Measurements from ENCODE around the gene DUSP14.
"Not testable (repeated sequence)": the region's sequence is repeated elsewhere in the genome, so short reads cannot be mapped to it uniquely, and the experiment has no call there.

Gene DUSP14

DNA sequence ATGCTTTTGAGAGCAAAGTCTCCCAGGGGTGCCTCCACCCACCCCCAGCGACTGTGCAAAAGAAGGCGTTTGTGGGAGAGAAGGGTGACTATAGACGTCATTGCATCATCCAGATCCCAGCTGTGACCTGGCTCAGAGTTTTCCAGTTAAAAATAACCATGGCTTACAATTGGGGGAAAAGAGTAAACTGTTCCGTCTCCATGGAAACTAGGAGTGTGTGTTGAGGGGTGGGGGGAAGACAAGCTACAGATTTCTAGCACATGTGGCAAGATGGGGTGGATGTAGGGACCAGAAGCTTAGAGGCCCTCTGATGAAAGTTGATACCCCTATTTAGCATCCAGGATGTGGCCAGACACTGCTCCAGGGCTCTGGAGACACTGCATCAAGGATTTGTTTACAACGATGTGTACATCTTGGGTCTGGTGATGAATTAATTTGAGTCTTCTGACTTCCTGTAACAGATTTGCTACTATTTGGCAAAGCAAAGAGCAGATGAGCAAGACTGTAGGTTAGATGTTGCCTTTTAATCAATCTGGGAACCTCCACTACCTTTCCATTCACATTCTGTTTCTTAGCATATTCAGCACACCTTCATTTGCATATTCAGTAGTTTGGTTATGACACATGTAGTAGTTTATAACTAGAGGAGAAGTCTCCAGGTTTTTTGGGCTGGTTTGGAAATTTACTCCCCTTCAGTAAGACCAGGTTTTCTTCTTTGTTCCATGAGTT, 6.2 kb upstream of the DUSP14 start:
- FAIRE-seq (no peak), DNase-seq (ENCODE audit: insufficient read length, low spot score) (no peak)

- FAIRE-seq (no peak), DNase-seq (ENCODE audit: insufficient read length, low spot score) (no peak)
Measured at GRCh38 chr17:37485938-37486570, 3.6 kb upstream of the DUSP14 start.

GRCh38 chr17:37488009-37488604, 1.6 kb upstream of the DUSP14 start:
- FAIRE-seq (no peak), DNase-seq (ENCODE audit: insufficient read length, low spot score) (no peak)

- FAIRE-seq (no peak), DNase-seq (ENCODE audit: insufficient read length, low spot score) (no peak)
Measured at GRCh38 chr17:37488607-37489196, 989 bp upstream of the DUSP14 start.

- FAIRE-seq: no peak
- peak; percentile 45 for DNase-seq (ENCODE audit: insufficient read length, low spot score)
Measured at GRCh38 chr17:37490022-37490587, 414 bp downstream of the DUSP14 start.

DNA sequence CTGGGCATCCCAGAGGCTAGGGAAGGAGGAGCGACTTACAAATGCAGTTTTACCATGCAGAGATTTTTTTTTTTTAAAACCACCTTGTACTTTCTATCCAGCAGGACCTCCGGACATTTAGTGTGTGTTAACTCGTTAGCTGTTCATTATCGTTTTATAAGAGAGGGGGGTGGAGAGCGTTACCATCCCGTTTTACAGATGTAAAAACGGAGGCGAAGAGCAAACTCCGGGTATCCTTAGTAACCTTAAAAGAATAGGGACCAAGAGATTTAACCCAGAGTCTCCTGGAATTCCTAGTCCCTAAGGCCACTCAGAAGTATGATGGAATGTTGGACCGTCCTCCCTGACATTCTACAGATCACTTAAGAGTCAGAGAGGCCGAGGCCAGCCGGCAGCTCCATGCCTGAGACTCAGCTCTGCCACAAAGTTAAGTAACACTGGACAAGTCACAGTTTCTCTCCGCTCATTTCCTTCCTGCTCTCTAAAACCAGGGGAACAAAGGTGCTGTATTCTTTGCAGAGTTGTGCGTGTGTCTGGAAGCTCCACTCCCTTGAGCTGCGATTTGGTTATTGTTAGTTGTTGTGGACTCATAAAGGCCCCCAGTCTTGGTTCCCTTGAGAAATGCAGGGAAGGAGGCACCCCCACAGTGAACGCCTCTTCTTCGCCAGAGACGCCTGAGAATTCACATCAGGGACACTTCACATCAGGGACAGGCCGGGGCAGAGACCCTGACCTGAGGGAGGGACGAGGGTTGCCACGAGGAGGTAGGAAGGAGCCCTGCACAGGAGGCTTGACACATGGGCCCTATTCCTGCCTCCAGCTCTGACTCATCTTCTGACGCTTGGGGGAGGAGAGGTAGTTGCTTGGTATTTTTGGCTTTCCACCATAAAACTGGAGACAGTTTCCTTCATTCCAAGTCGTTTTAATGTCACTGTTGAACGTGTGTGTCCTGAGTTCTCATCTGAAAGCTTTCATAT, 1.2 kb downstream of the DUSP14 start:
- peak; percentile 36 for DNase-seq (ENCODE audit: insufficient read length, low spot score)
- no peak for FAIRE-seq

- no peak for DNase-seq (ENCODE audit: insufficient read length, low spot score)
Measured at GRCh38 chr17:37492167-37492566, 2.5 kb downstream of the DUSP14 start.

GRCh38 chr17:37493249-37494027, 3.7 kb downstream of the DUSP14 start:
- FAIRE-seq (no peak), DNase-seq (ENCODE audit: insufficient read length, low spot score) (no peak)

More at GRCh38 chr17:37492167-37492566, 2.5 kb downstream of the DUSP14 start:
- FAIRE-seq: no peak

GRCh38 chr17:37494401-37494831, 4.7 kb downstream of the DUSP14 start:
- no peak for FAIRE-seq
- no peak for DNase-seq (ENCODE audit: insufficient read length, low spot score)

DNA sequence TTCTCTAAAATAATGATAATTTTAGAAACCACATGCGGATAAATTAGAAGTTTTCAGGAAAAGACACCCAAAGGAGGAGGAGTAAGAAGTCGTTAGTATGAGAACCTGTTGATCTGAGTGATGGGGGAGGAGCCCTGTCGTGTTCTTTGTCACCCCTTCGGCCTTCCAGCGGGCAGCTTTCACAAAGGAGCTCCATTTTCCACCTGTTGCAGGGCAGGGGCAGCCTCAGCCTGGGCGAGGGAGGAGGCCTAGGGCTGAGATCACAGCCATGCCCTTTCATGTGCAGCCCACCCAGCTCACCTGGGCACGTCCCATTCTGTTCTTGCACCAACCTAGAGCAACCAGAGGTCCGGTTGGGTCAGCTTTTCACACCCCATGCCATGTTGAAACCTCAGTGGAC, 5.3 kb downstream of the DUSP14 start:
- FAIRE-seq: no peak
- DNase-seq (ENCODE audit: insufficient read length, low spot score): no peak

GRCh38 chr17:37500378-37500777, 10.7 kb downstream of the DUSP14 start:
- FAIRE-seq: no peak
- no peak for DNase-seq (ENCODE audit: insufficient read length, low spot score)

DNA sequence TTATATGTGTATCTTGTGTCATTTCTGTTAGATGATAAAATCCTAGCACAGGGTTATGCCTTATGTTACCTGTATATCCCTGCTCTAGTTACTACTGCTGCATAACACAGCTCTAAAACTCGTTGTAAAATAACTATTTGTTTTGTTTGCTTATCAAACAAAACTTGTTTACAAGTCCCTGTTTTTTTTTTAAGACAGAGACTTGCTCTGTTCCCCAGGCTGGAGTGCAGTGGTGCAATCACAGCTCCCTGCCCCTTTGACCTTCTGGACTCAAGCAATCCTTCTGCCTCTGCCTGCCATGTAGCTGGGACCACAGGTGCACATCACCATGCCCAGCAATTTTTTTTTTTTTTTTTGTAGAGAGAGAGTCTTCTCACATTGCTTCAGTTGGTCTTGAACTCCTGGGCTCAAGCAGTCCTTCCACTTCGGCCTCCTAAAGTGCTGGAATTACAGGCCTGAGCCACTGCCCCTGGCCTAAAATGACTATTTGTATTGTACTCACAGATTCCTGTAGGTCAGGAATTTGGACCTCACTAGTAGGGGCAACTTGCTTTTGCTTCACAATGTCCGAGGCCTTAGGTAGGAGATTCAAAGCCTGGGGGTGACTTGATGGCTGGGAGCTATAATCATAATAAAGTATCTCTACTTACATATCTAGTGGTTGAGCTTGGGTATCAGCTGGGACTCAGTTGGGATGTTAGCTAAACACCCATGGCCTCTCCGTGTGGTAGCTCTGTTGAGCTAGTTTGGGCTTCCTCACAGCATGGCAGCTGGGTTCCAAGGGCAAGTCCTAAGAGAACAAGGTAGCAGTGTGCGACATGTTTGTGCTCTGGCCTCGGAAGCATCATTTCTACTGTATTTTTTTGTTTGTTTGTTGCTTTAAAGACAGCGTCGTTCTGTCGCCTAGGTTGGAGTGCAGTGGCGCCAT, 12.6 kb downstream of the DUSP14 start:
- FAIRE-seq: no peak

GRCh38 chr17:37503148-37503547, 13.5 kb downstream of the DUSP14 start:
- no peak for FAIRE-seq

More for the DNA sequence above, 12.6 kb downstream of the DUSP14 start:
- no peak for DNase-seq (ENCODE audit: insufficient read length, low spot score)

DNA sequence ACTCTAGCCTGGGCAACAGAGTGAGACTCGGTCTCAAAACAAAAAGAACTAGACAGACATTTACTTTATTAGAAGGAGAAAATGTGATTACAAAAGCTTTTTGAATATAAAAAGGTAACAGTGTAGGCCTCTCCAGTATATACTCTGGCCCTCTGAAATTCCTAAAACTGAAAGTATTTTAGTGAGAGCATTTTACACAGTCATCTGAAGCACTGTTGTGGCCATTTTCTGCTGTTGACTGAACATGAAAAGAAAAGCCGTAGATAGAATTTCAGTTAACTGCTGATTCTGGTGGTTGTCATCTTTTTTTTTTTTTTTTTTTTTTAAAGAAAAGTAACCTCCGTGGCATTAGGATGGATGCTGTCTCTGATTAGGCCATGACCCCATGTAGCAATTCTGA, 15.6 kb downstream of the DUSP14 start:
- FAIRE-seq (no peak), DNase-seq (ENCODE audit: insufficient read length, low spot score) (no peak)

More at GRCh38 chr17:37503148-37503547, 13.5 kb downstream of the DUSP14 start:
- no peak for DNase-seq (ENCODE audit: insufficient read length, low spot score)

GRCh38 chr17:37506678-37507077, 17.0 kb downstream of the DUSP14 start:
- no peak for FAIRE-seq
- DNase-seq (ENCODE audit: insufficient read length, low spot score): peak; percentile 29

DNA sequence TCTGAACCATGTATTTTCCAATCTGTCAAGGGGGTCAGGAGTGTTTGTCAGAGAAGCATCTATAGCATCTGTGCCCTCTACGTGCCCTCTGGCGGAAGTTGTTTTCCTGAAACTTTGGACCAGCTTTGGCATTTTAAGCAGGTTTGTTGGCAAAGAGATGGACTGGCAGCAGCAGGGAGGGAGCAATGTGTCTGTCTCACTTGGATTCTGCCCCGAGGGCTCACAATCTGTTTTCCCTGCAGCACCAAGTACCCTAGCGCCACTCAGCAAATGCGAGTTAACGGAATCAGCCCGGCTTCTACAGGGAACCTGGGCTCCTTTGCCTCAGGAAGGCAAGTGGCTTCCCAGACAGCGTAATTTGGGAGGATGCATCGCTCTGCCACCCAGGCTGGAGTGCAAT, 17.4 kb downstream of the DUSP14 start:
- DNase-seq (ENCODE audit: insufficient read length, low spot score) (no peak), FAIRE-seq (no peak)

- no peak for DNase-seq (ENCODE audit: insufficient read length, low spot score)
- FAIRE-seq: no peak
Measured at GRCh38 chr17:37510056-37510455, 20.4 kb downstream of the DUSP14 start.

GRCh38 chr17:37511642-37512041, 22.0 kb downstream of the DUSP14 start:
- DNase-seq (ENCODE audit: insufficient read length, low spot score); FAIRE-seq: not testable (repeated sequence)
